Neural cell (in vitro differentiated cells): ENCODE results near the gene HOXC9. TPM values are rescaled to one million over a fixed set of nuclear protein-coding genes. Genes with fewer than 3 reads are reported as not detected.

Experiments used
- H2AFZ ChIP-seq: fragments of 200-600, 300-800 bp; sonication (generic), shearing (Covaris generic); 2 replicates; pipeline ENCODE4 v1.6.0; 2014; ENCODE audit warnings: low read depth, mild to moderate bottlenecking, antibody characterized with exemption, low read length, moderate library complexity
- H3F3A ChIP-seq: fragments of 200-600 bp; shearing (Covaris generic); 2 replicates; pipeline ENCODE4 v1.6.1; 2016; ENCODE audit warnings: mild to moderate bottlenecking, moderate library complexity, mixed read lengths, antibody characterized with exemption, low read length; ENCODE audit not compliant: insufficient read depth, poor library complexity, severe bottlenecking
- H3K27ac ChIP-seq: fragments of 200-600, 300-800 bp; sonication (generic), shearing (Covaris generic); 2 replicates; pipeline ENCODE4 v1.5.1; 2014; ENCODE audit warnings: mild to moderate bottlenecking, low read length, moderate library complexity
- H3K27me3 ChIP-seq: fragments of 300-800, 200-600 bp; sonication (generic), shearing (Covaris generic); 2 replicates; pipeline ENCODE4 v1.6.0; 2014; ENCODE audit warnings: mild to moderate bottlenecking, low read depth, low read length, moderate library complexity; ENCODE audit not compliant: insufficient read depth
- H3K36me3 ChIP-seq: fragments of 300-800, 200-600 bp; sonication (generic), shearing (Covaris generic); 2 replicates; pipeline ENCODE4 v1.5.1; 2014; ENCODE audit warnings: mild to moderate bottlenecking, antibody characterized with exemption, low read length, moderate library complexity; ENCODE audit not compliant: insufficient read depth
- H3K4me2 ChIP-seq: fragments of 300-800, 200-600 bp; sonication (generic), shearing (Covaris generic); 2 replicates; pipeline ENCODE4 v1.6.0; 2014; ENCODE audit warnings: mild to moderate bottlenecking, low read length
- H3K4me3 ChIP-seq: fragments of 300-800, 200-600 bp; sonication (generic), shearing (Covaris generic); 2 replicates; pipeline ENCODE4 v1.5.1; 2014; ENCODE audit warnings: mild to moderate bottlenecking, low read length, moderate library complexity
- H3K79me2 ChIP-seq: fragments of 200-600 bp; shearing (Covaris generic); replicated peaks from 2 replicates; pipeline ENCODE4 v1.6.0; 2014; ENCODE audit warnings: mild to moderate bottlenecking, low read length, moderate library complexity; ENCODE audit not compliant: insufficient read depth
- H3K9ac ChIP-seq: fragments of 300-800, 200-600 bp; sonication (generic), shearing (Covaris generic); 2 replicates; pipeline ENCODE4 v1.6.1; 2016; ENCODE audit warnings: mild to moderate bottlenecking, low read length, mixed read lengths
- H3K9me2 ChIP-seq: fragments of 200-600 bp; shearing (Covaris generic); 2 replicates; pipeline ENCODE4 v1.6.1; 2016; ENCODE audit warnings: mild to moderate bottlenecking, low read length, mixed read lengths; ENCODE audit not compliant: insufficient read depth
- H3K9me3 ChIP-seq: fragments of 200-600, 300-800 bp; sonication (generic), shearing (Covaris generic); 2 replicates; pipeline ENCODE4 v1.6.1; 2016; ENCODE audit warnings: mild to moderate bottlenecking, mixed run types, low read length, moderate library complexity, mixed read lengths
- H4K20me1 ChIP-seq: fragments of 200-600 bp; shearing (Covaris generic); 2 replicates; pipeline ENCODE4 v1.6.1; 2016; ENCODE audit warnings: mild to moderate bottlenecking, mixed run types; ENCODE audit not compliant: insufficient read depth
- EP300 ChIP-seq: fragments of 450-650 bp; conservative IDR thresholded peaks from 2 replicates; pipeline ENCODE4 v1.6.1; 2014; ENCODE audit warnings: antibody characterized with exemption, mild to moderate bottlenecking, moderate library complexity; ENCODE audit not compliant: poor library complexity, severe bottlenecking
- EZH2 ChIP-seq: fragments of 200-600, 300-800 bp; shearing (Covaris generic), sonication (generic); IDR thresholded peaks from 2 replicates; pipeline ENCODE4 v1.6.1; 2014; ENCODE audit warnings: antibody characterized with exemption, low read length, borderline replicate concordance, mild to moderate bottlenecking; ENCODE audit not compliant: insufficient read depth, poor library complexity, severe bottlenecking
- MXI1 ChIP-seq: fragments of 450-650 bp; conservative IDR thresholded peaks from 2 replicates; pipeline ENCODE4 v1.6.1; 2014; ENCODE audit warnings: antibody characterized with exemption, mild to moderate bottlenecking; ENCODE audit not compliant: poor library complexity, severe bottlenecking
- POLR2AphosphoS5 ChIP-seq: IDR thresholded peaks from 2 replicates; pipeline ENCODE4 v1.6.1; 2012
- RAD21 ChIP-seq: fragments of 450-650 bp; conservative IDR thresholded peaks from 2 replicates; pipeline ENCODE4 v1.6.1; 2014; ENCODE audit warnings: antibody characterized with exemption, mild to moderate bottlenecking, moderate library complexity
- SMC3 ChIP-seq: fragments of 450-650 bp; conservative IDR thresholded peaks from 2 replicates; pipeline ENCODE4 v1.6.1; 2014; ENCODE audit warnings: antibody characterized with exemption, mild to moderate bottlenecking, moderate library complexity; ENCODE audit not compliant: poor library complexity
- TAF1 ChIP-seq: IDR thresholded peaks from 2 replicates; pipeline ENCODE4 v1.6.1; 2012; ENCODE audit warnings: low read depth
- polyA plus RNA-seq: library from polyadenylated mRNA; depleted of rRNA; stranded (reverse); fragments of >200 nt; gene quantifications from 2 replicates; pipeline ENCODE4 v1.2.3, GENCODE V29; 2014
- TF ChIP-seq, protein P1 (sequence below): IDR thresholded peaks from 2 replicates; pipeline ENCODE4 v1.6.1; 2012; ENCODE audit warnings: borderline replicate concordance
- TF ChIP-seq, protein P2 (sequence below): fragments of 450-650 bp; IDR thresholded peaks from 2 replicates; pipeline ENCODE4 v1.5.1; 2014; ENCODE audit warnings: antibody characterized with exemption, mild to moderate bottlenecking, moderate library complexity; ENCODE audit not compliant: poor library complexity, severe bottlenecking

The HOXC9 gene
- polyA plus RNA-seq, 1 donor from 2014 or later: not detected

DNA sequence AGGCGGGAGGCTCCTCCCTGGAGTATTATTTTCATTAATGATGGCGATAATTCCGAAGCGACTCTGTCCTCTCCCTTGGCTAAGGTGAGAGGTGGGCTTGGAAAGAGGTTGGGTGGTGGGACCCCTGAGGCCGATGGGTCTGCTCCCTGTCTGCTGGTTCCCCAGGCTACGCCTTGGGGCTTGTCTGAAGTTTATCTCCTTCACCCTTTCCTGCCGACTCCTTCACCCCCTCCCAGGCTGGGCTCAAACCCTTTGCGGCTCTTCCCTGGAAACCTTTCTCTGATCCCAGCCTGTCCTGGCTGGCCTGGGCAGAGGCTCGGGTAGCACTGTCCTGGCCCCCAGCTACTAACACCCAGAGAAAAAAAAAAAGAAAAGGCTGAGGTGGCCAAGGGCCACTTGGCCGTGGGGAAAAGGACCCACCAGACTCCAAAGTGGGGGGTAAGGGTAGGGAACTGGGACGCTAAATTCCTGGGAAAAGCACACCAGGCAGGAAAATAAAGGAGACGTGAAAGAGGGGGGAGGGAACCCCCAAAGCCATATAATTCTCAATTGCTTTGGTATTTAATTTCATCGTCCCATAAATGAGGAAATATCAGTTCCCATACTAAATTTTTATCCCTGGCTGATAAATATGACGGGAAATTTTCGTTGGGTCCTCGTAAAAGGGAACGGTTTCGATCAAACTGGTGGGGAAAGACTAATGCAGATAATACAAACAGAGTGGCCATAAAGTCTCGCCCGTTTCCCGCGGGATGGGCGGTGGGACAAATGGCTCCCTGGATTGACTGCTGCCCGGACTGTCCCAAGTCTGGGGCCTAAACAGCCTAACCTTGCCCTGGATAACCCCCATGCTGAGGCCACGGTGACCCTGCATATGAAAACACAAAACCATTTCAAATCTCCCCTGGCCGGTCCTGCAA is 17.1 kb upstream of the HOXC9 start:
- H3K4me2 ChIP-seq: no peak overlapping the region
- no peaks in the 10 kb centered on the region for H3F3A ChIP-seq
- H4K20me1 ChIP-seq: no peaks in the 10 kb centered on the region
- TF ChIP-seq POLR2AphosphoS5 (no peak), EP300 (no peak), EZH2 (no peak), MXI1 (no peak), TAF1 (no peak), SMC3 (no peak), RAD21 (no peak)
- TF ChIP-seq, protein P1, sequence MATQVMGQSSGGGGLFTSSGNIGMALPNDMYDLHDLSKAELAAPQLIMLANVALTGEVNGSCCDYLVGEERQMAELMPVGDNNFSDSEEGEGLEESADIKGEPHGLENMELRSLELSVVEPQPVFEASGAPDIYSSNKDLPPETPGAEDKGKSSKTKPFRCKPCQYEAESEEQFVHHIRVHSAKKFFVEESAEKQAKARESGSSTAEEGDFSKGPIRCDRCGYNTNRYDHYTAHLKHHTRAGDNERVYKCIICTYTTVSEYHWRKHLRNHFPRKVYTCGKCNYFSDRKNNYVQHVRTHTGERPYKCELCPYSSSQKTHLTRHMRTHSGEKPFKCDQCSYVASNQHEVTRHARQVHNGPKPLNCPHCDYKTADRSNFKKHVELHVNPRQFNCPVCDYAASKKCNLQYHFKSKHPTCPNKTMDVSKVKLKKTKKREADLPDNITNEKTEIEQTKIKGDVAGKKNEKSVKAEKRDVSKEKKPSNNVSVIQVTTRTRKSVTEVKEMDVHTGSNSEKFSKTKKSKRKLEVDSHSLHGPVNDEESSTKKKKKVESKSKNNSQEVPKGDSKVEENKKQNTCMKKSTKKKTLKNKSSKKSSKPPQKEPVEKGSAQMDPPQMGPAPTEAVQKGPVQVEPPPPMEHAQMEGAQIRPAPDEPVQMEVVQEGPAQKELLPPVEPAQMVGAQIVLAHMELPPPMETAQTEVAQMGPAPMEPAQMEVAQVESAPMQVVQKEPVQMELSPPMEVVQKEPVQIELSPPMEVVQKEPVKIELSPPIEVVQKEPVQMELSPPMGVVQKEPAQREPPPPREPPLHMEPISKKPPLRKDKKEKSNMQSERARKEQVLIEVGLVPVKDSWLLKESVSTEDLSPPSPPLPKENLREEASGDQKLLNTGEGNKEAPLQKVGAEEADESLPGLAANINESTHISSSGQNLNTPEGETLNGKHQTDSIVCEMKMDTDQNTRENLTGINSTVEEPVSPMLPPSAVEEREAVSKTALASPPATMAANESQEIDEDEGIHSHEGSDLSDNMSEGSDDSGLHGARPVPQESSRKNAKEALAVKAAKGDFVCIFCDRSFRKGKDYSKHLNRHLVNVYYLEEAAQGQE: no peak
- TF ChIP-seq, protein P2, sequence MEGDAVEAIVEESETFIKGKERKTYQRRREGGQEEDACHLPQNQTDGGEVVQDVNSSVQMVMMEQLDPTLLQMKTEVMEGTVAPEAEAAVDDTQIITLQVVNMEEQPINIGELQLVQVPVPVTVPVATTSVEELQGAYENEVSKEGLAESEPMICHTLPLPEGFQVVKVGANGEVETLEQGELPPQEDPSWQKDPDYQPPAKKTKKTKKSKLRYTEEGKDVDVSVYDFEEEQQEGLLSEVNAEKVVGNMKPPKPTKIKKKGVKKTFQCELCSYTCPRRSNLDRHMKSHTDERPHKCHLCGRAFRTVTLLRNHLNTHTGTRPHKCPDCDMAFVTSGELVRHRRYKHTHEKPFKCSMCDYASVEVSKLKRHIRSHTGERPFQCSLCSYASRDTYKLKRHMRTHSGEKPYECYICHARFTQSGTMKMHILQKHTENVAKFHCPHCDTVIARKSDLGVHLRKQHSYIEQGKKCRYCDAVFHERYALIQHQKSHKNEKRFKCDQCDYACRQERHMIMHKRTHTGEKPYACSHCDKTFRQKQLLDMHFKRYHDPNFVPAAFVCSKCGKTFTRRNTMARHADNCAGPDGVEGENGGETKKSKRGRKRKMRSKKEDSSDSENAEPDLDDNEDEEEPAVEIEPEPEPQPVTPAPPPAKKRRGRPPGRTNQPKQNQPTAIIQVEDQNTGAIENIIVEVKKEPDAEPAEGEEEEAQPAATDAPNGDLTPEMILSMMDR: no peak
- H3K4me3 ChIP-seq: no peak overlapping the region
- peaks cover 99% of the 10 kb centered on the region for H3K27me3 ChIP-seq
- no peak overlapping the region for H2AFZ ChIP-seq
- no peaks in the 10 kb centered on the region for H3K79me2 ChIP-seq
- no peak overlapping the region for H3K9ac ChIP-seq
- no peaks in the 10 kb centered on the region for H3K9me3 ChIP-seq
- no peak overlapping the region for H3K27ac ChIP-seq
- H3K9me2 ChIP-seq: no peaks in the 10 kb centered on the region
- no peaks in the 10 kb centered on the region for H3K36me3 ChIP-seq

- Histone ChIP-seq H3F3A (no peaks in the 10 kb centered on the region), H3K79me2 (no peaks in the 10 kb centered on the region), H3K4me3 (no peak overlapping the region), H3K4me2 (no peak overlapping the region), H2AFZ (no peak overlapping the region), H3K9me3 (no peaks in the 10 kb centered on the region), H3K36me3 (no peaks in the 10 kb centered on the region), H3K27ac (no peak overlapping the region), H4K20me1 (no peaks in the 10 kb centered on the region), H3K9me2 (no peaks in the 10 kb centered on the region), H3K27me3 (peaks cover 100% of the 10 kb centered on the region), H3K9ac (no peak overlapping the region)
- TF ChIP-seq MXI1: no peak
- TF ChIP-seq, protein P1: no peak
- no peak for TF ChIP-seq POLR2AphosphoS5
- TF ChIP-seq TAF1: no peak
- TF ChIP-seq RAD21: no peak
- TF ChIP-seq SMC3: no peak
- no peak for TF ChIP-seq EP300
These were observed 16.4 kb upstream of the HOXC9 start for GRCh38 chr12:53983568-53983949.
